ENCODE results near the gene SEMA4F.
A peak's percentile ranks its signal among the peaks of the same experiment; 100 is the strongest.

The SEMA4F gene

DNA sequence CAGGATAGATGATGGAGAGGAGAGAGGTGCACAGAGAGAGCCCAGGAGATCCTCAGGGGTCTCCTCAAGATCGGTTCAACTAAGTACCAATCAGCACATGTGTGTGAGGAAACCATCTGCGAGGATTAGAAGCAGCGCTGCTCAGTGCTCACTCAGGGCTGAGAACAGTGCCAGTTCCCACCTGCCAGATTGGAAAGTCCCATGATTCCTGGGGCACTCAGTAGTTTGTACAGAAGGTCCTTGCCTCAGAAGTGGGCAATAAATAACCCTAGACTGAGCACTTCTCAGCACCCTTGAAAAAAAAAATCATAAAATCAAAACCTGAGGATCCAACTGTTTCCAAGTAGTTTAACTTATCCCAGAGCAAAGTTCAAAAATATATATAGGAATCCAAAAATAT, 53.8 kb downstream of the SEMA4F start:
- no peak for DNase-seq (ENCODE audit: low read depth, low spot score)

DNA sequence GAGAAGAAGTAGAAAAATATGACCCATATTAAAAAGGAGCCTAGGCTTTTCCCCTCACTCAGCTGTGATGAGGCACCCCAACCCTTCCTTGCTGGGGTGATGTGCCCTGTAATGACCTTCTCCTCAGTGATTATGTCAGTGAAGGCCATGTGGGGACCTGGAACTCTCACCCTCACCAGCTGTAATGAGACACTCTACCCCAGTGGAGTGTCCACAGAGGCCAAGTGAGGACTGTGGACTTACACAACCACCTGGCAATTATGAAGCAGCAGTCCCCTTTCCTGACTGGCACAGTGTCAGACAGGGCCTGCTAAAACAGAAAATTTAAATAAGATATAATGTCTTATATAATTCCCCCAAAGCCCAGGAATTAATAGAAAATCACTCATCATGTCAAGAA, 54.2 kb downstream of the SEMA4F start:
- no peak for DNase-seq (ENCODE audit: low read depth, low spot score)

DNA sequence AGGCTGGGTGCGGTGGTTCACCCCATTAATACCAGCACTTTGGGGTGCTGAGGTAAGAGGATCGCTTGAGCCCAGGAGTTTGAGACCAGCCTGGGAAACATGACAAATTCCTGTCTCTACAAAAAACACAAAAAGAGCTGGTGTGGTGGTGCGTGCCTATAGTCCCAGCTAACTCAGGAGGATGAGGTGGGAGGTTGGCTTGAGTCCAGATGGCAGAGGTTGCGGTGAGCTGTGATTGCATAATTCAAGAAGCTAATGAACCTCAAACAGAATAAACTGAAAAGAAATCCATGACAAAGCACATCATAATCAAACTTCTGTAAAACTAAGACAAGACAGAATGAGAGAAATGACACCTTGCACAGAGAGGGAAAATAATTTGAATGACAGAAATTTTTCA, 54.8 kb downstream of the SEMA4F start:
- peak; percentile 84 for DNase-seq (ENCODE audit: low read depth, low spot score)

DNA sequence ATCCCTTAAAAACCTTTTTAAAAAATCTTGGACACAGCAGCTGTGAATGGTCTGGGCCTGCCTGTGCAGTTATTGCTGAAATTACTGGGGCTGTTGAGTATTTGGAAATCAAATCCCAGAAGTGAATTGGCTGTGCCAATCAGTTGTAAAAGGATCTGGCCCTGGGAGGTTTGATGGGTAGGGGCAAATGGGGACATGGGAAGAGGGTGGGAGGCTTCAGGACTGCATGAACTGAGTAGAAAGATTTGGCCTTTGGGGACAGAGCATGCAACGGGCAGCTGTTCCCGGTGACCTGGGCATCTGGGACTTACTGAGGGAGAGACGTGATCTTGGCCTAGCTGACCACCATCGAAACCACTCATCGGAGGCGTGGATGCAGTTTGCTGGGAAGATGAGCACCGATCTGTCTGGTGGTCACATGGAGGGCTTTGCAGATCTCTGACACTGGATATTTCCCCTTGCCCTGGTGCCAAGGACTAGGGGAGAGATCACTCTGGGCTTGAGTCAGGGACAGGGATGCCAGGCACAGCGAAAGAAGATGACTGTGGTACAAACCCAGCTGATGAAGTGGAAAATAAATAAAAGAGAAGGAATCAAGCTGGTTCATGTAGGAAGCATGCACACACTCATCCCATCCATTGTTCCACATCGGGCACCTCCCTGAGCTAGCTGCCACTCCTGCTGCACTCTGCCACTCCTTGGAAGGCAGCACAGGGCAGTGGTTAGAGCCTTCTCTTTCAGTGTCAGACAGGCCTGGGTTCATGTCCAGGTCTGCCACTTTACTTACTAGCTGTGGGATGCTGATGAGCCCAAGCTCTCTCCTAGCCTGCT, 58.4 kb downstream of the SEMA4F start:
- peak; percentile 11 for DNase-seq (ENCODE audit: low read depth, low spot score)

DNA sequence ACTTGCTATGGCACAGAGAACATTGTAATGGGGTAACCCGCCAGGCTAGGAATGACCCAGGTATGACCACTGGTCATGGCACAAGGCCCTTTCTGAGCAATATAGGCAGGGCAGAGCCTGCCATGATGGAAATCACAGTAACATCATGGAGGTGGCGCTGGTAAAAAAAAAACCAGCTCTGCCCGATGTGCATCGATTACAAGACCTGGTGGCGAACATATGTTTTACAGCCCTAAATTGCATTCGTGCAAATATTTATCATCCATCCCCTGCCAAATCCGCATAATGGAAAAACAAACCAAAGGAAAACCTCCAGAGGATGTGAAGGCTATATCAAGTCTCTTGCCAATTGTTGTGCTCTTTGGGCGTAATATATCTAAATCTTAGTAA, 60.6 kb downstream of the SEMA4F start:
- no peak for DNase-seq (ENCODE audit: low read depth, low spot score)

DNA sequence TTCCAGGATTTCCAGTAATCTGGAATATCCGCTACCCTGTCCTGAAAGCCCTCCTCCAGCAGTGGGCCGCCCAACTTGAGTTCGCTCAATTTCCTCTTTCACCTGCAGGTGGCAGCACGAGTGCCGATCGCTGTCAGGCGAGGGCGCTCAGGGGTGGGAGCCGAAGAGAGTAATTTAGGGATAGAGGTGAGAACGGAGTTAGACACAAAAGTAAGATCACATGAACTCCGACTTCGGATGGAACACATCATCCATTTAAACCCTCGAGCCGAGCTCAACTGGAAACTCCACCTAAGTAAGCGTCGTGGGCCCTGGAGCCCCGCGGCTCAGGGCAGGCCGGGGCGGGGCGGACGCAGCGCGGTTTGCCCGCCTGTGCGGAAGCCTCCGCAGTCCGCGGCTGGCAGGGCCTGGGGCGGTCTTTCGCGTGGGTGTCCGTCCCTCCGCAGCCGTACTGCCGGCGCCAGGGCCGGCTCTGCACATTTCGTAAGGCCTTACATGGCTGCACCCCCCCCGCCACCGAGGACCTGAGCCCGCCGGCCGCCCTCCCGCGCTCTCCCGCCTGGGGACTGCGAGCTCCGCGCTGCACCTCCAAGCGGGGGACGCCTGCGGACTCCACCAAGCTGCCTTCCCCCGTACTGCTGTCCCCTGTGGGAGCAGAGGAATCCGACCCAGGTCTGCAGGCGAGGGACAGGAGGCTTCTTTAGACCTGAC, 61.2 kb downstream of the SEMA4F start:
- DNase-seq (ENCODE audit: low read depth, low spot score), result peak; percentile 92

DNA sequence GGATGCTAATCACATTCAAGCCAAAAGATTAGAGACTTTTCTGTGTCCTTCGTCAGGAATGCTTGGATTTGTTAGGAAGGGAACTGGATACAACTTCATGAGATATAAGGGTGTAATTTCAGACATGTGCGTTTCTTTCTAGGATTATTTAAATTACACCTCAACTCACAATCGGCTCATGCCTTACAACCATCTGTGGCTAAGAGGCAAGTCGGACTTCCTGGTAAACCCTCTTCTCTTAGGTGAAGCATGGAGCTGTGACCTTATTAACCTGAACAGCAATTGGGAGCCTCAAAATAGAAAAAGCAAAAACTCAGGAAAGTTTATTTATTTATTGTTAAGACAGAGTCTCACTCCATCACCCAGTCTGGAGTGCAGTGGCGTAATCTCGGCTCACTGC, 61.8 kb downstream of the SEMA4F start:
- DNase-seq (ENCODE audit: low read depth, low spot score), result no peak

DNA sequence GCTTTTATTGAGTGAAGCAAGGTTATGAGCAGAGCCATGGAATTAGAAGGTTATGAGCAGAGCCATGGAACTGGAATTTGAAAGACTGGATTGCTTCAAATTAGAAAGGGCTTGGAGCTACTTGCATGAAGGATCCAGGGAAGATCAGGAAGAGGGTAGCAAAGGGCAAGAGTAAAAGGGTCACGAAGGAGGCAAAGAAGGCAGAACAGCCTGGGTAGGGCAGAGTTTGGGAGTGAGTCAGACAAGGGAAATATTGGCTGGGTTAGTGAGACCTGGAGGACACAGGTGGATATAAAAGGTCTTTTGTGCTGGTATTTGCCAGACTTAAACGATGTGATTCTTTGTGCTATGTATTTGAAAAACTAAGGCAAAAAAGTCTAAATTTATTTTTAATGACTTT, 65.0 kb downstream of the SEMA4F start:
- DNase-seq (ENCODE audit: low read depth, low spot score), result no peak

DNA sequence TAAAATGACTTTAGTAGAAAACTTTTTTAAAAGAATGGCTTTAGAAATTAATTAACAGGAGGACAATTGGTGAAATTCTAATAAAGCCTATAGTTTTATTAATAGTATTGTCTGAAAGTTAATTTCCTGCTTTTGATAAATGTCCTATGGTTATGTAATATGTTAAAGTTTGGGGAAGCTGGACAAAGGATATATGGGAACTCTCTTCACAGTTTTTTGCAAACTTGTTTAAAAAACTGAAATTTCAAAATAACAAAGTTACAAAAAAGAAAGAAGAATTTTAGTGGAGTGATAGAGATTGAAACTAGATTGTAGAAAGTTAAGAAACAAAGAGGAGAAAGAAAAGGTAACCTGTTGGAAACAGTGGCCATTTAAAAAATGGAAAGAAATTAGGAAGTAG, 67.3 kb downstream of the SEMA4F start:
- no peak for DNase-seq (ENCODE audit: low read depth, low spot score)

DNA sequence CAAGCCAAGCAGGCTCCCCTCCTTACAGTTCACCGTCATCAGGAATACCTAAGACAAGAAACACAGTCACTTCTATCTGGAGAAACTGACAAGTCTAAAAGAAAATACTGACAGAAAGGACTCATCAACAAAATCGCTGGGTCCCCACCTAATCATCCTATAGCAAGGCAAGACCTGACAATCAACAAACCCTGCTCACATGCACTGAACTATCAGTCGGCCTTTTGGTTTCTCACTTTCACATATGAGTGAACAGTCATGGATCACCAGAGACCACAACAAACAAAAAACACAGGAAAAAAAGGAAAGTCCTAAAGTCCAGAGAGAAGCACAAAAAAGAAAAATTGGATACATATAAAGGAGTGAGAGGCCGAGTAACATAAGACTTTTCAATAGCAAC, 70.4 kb downstream of the SEMA4F start:
- DNase-seq (ENCODE audit: low read depth, low spot score), result no peak

DNA sequence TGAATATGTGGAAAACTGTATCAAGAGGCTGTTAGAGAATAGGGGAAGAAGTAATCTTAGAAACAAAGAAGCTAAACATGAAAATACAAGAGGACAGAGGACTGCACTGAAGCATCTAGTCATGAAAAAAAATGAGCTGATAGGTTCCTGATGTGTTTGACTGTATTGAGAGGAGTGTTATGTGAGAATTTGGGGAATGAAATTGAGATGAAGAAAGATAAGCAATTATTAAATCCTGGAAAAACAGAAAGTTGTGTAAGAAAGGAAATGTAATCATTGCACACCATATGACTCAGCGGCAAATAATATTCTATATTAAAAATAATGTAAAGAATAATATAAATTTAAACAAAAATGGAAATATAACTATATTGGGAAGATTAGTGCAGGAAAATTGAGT, 71.2 kb downstream of the SEMA4F start:
- no peak for DNase-seq (ENCODE audit: low read depth, low spot score)

DNA sequence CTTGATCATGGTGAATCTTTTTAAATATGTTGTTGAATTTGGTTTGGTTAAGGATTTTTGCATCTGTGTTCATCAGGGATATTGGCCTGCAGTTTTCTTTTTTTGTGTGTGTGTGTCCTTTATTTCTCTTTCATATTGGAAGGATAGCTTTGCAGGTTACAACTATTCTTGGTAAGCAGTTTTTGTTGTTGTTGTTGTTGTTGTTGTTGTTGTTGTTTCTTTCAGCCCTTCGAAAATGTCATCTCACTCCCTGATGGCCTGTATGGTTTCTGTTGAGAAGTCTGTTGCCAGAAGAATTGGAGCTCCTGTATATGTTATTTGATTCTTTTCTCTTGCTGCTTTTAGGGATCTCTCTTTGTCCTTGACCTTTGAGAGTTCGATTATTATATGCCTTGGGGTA, 74.8 kb downstream of the SEMA4F start:
- DNase-seq (ENCODE audit: low read depth, low spot score), result no peak

DNA sequence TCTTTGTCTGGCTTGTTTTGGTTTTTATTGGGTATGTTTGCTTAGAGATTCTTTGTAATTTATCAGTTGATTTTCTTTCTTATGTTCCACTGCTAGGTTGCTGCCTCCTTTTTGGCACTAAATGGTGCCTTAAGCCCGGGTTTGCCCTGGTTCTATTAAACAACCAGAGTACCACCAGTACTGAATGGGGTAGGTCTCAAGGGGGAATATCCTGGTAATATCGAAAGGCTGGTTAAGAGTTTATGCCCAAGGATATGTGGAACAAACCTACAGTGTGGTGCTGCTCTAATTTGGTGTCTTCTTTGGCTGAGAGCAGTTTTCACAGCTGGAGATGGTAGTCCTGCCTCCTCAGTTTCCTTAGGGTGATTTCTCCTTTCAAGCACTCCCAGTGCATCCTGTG, 76.5 kb downstream of the SEMA4F start:
- no peak for DNase-seq (ENCODE audit: low read depth, low spot score)

Data from astrocyte of the hippocampus (primary cell).